Measurements from ENCODE around the gene RAD18.

RAD18 gene

GRCh38 chr3:8931342-8931741, 31.9 kb downstream of the RAD18 start:
- Histone ChIP-seq H3K79me2 (ENCODE audit: insufficient read depth, low read length) (peaks cover 4% of the 10 kb centered on the region; the same call in 1 of the 2 replicates), H3K4me3 (ENCODE audit: low read length, poor library complexity, severe bottlenecking) (no peak overlapping the region), H3K36me3 (ENCODE audit: insufficient read depth, low read length) (peaks cover 25% of the 10 kb centered on the region), H3K9me2 (replicated peaks; ENCODE audit: low read depth, low read length) (no peaks in the 10 kb centered on the region), H3K9me3 (ENCODE audit: insufficient read depth, low read depth, low read length) (no peaks in the 10 kb centered on the region), H3K4me1 (ENCODE audit: insufficient read depth, low read length, poor library complexity, severe bottlenecking) (no peaks in the 10 kb centered on the region), H3F3A (ENCODE audit: low read depth) (no peaks in the 10 kb centered on the region), H2AFZ (ENCODE audit: low read length) (no peak overlapping the region), H4K20me1 (ENCODE audit: insufficient read depth, low read length, poor library complexity, severe bottlenecking) (no peaks in the 10 kb centered on the region), H3K9ac (ENCODE audit: low read depth, low read length, poor library complexity, severe bottlenecking) (no peak overlapping the region), H3K4me2 (ENCODE audit: low read depth, low read length, poor library complexity, severe bottlenecking) (no peak overlapping the region), H3K27me3 (ENCODE audit: insufficient read depth, low read length, poor library complexity, severe bottlenecking) (no peaks in the 10 kb centered on the region)
- TF ChIP-seq CTCF (conservative IDR thresholded peaks at IDR 0.05; ENCODE audit: low read length): no peak
- TF ChIP-seq EZH2phosphoT487 (IDR thresholded peaks at IDR 0.05; ENCODE audit: borderline replicate concordance): no peak

GRCh38 chr3:8929860-8930259, 33.4 kb downstream of the RAD18 start:
- no peaks in the 10 kb centered on the region for H3F3A ChIP-seq (ENCODE audit: low read depth)
- H3K4me3 ChIP-seq (ENCODE audit: low read length, poor library complexity, severe bottlenecking): no peak overlapping the region
- no peaks in the 10 kb centered on the region for H3K27me3 ChIP-seq (ENCODE audit: insufficient read depth, low read length, poor library complexity, severe bottlenecking)
- H3K36me3 ChIP-seq (ENCODE audit: insufficient read depth, low read length): peaks cover 11% of the 10 kb centered on the region
- H3K9ac ChIP-seq (ENCODE audit: low read depth, low read length, poor library complexity, severe bottlenecking): no peak overlapping the region
- H3K9me2 ChIP-seq (replicated peaks; ENCODE audit: low read depth, low read length): no peaks in the 10 kb centered on the region
- no peaks in the 10 kb centered on the region for H4K20me1 ChIP-seq (ENCODE audit: insufficient read depth, low read length, poor library complexity, severe bottlenecking)
- H3K9me3 ChIP-seq (ENCODE audit: insufficient read depth, low read depth, low read length): no peaks in the 10 kb centered on the region
- no peak overlapping the region for H2AFZ ChIP-seq (ENCODE audit: low read length)
- no peak overlapping the region for H3K4me2 ChIP-seq (ENCODE audit: low read depth, low read length, poor library complexity, severe bottlenecking)
- H3K4me1 ChIP-seq (ENCODE audit: insufficient read depth, low read length, poor library complexity, severe bottlenecking): no peaks in the 10 kb centered on the region
- H3K79me2 ChIP-seq (ENCODE audit: insufficient read depth, low read length): peaks cover 4% of the 10 kb centered on the region; the same call in 1 of the 2 replicates
- TF ChIP-seq EZH2phosphoT487 (IDR thresholded peaks at IDR 0.05; ENCODE audit: borderline replicate concordance) (no peak), CTCF (conservative IDR thresholded peaks at IDR 0.05; ENCODE audit: low read length) (no peak)

- Histone ChIP-seq H3K79me2 (ENCODE audit: insufficient read depth, low read length) (no peaks in the 10 kb centered on the region), H3F3A (ENCODE audit: low read depth) (no peaks in the 10 kb centered on the region), H3K4me1 (ENCODE audit: insufficient read depth, low read length, poor library complexity, severe bottlenecking) (peaks cover 15% of the 10 kb centered on the region), H3K4me3 (ENCODE audit: low read length, poor library complexity, severe bottlenecking) (no peak overlapping the region), H3K27me3 (ENCODE audit: insufficient read depth, low read length, poor library complexity, severe bottlenecking) (no peaks in the 10 kb centered on the region), H3K4me2 (ENCODE audit: low read depth, low read length, poor library complexity, severe bottlenecking) (no peak overlapping the region), H3K9me2 (replicated peaks; ENCODE audit: low read depth, low read length) (no peaks in the 10 kb centered on the region), H3K36me3 (ENCODE audit: insufficient read depth, low read length) (peaks cover 23% of the 10 kb centered on the region; the same call in 1 of the 2 replicates), H2AFZ (ENCODE audit: low read length) (no peak overlapping the region), H4K20me1 (ENCODE audit: insufficient read depth, low read length, poor library complexity, severe bottlenecking) (no peaks in the 10 kb centered on the region), H3K9me3 (ENCODE audit: insufficient read depth, low read depth, low read length) (no peaks in the 10 kb centered on the region), H3K9ac (ENCODE audit: low read depth, low read length, poor library complexity, severe bottlenecking) (no peak overlapping the region)
- TF ChIP-seq CTCF (conservative IDR thresholded peaks at IDR 0.05; ENCODE audit: low read length) (no peak), EZH2phosphoT487 (IDR thresholded peaks at IDR 0.05; ENCODE audit: borderline replicate concordance) (no peak)
These were observed 48.8 kb downstream of the RAD18 start for GRCh38 chr3:8914491-8914890.
